H1 (cell line): ENCODE data around the gene LURAP1L. TPM values are rescaled to one million over a fixed set of nuclear protein-coding genes. Genes with fewer than 3 reads are reported as not detected.

Source experiments
- CTCF ChIA-PET: fragments of 300-600 bp; sonication (Branson Sonifier 250); formaldehyde crosslinking; loops from one replicate; lab custom pipeline; 2021; ENCODE audit not compliant: partially characterized antibody; lab: Charles Lee
- POLR2A ChIA-PET: fragments of 300-600 bp; sonication (Branson Sonifier 250); formaldehyde crosslinking; loops from one replicate; lab custom pipeline; 2021; ENCODE audit warnings: inconsistent platforms; ENCODE audit not compliant: partially characterized antibody; lab: Charles Lee
- DNase-seq, 2 experiments: peaks; one replicate each; pipeline versions ENCODE4 v3.0.0 to v3.0.0-alpha.2; 2010 to 2022; ENCODE audit warnings: low spot score in 2 of 2, low read depth in 1 of 2, mixed read lengths in 1 of 2
- FAIRE-seq: peaks from 2 replicates; lab custom pipeline; 2011; peaks lifted over from hg19 to GRCh38; lab: Jason Lieb, UNC
- H2AFZ ChIP-seq: 2 replicates; pipeline ENCODE4 v1.8.1; 2012; ENCODE audit warnings: low read length, inconsistent platforms
- H2AK5ac ChIP-seq: 2 replicates; pipeline ENCODE4 v1.6.1; 2013; ENCODE audit warnings: low read depth, low read length
- H2BK120ac ChIP-seq: replicated peaks from 2 replicates; pipeline ENCODE3; 2013; ENCODE audit warnings: low read depth, low read length, inconsistent platforms
- H2BK12ac ChIP-seq: 2 replicates; pipeline ENCODE4 v1.6.1; 2013; ENCODE audit warnings: low read depth, low read length
- H2BK15ac ChIP-seq: 2 replicates; pipeline ENCODE4 v1.6.1; 2013; ENCODE audit warnings: low read length
- H2BK20ac ChIP-seq: 2 replicates; pipeline ENCODE4 v1.6.1; 2013; ENCODE audit warnings: low read length
- H2BK5ac ChIP-seq: 2 replicates; pipeline ENCODE4 v1.6.1; 2013; ENCODE audit warnings: low read depth, low read length
- H3K14ac ChIP-seq: 2 replicates; pipeline ENCODE4 v1.6.1; 2013; ENCODE audit warnings: inconsistent platforms; ENCODE audit not compliant: insufficient read length
- H3K18ac ChIP-seq: 2 replicates; pipeline ENCODE4 v1.6.1; 2013; ENCODE audit warnings: low read length; ENCODE audit errors: extremely low read depth
- H3K23ac ChIP-seq: 2 replicates; pipeline ENCODE4 v1.6.1; 2013; ENCODE audit warnings: inconsistent platforms; ENCODE audit not compliant: insufficient read length
- H3K23me2 ChIP-seq: 2 replicates; pipeline ENCODE4 v1.6.1; 2013; ENCODE audit warnings: low read depth, low read length
- H3K27ac ChIP-seq: 2 replicates; pipeline ENCODE4 v1.6.1; 2011; ENCODE audit warnings: low read depth, low read length, inconsistent platforms
- H3K27me3 ChIP-seq, 4 experiments: replicated peaks in 1 of 4; 1 replicate in 1 of 4; 2 replicates in 3 of 4; pipeline versions ENCODE4 v1.6.1 to v1.8.1; 2011 to 2013; ENCODE audit warnings: low read length in 3 of 4, mild to moderate bottlenecking in 3 of 4, inconsistent platforms in 2 of 4, mixed read lengths in 2 of 4, moderate library complexity in 1 of 4; ENCODE audit not compliant: control insufficient read depth in 3 of 4, insufficient read depth in 3 of 4; ENCODE audit errors: extremely low read depth in 1 of 4
- H3K36me3 ChIP-seq, 4 experiments: 2 replicates each; pipeline versions ENCODE4 v1.6.1 to v1.8.1; 2011 to 2013; ENCODE audit warnings: mild to moderate bottlenecking in 4 of 4, low read length in 3 of 4, moderate library complexity in 2 of 4, control low read depth in 1 of 4, inconsistent platforms in 1 of 4; ENCODE audit not compliant: insufficient read depth in 4 of 4, control insufficient read depth in 2 of 4
- H3K4ac ChIP-seq: replicated peaks from 2 replicates; pipeline ENCODE3; 2013; ENCODE audit warnings: low read length, low read depth, mixed read lengths, inconsistent platforms; ENCODE audit not compliant: insufficient read length
- H3K4me1 ChIP-seq, 4 experiments: replicated peaks in 1 of 4; 1 replicate in 1 of 4; 2 replicates in 3 of 4; pipeline versions ENCODE4 v1.6.1 to v1.8.1; 2011 to 2013; ENCODE audit warnings: low read length in 3 of 4, inconsistent platforms in 2 of 4, mixed read lengths in 1 of 4; ENCODE audit not compliant: insufficient read depth in 4 of 4, control insufficient read depth in 3 of 4
- H3K4me2 ChIP-seq, 2 experiments: 2 replicates each; pipeline versions ENCODE4 v1.6.1 to v1.8.1; 2011 to 2013; ENCODE audit warnings: low read depth in 2 of 2, low read length in 2 of 2, control low read depth in 1 of 2, inconsistent platforms in 1 of 2, mild to moderate bottlenecking in 1 of 2; ENCODE audit not compliant: insufficient read depth in 1 of 2
- H3K4me3 ChIP-seq, 4 experiments: fragments of 200-600, 300-600 bp in 1 of 4; sonication (generic), shearing (Covaris generic), sonication (Bioruptor Twin) in 1 of 4; 2 replicates each; pipeline versions ENCODE4 v1.5.1 to v1.8.1; 2011 to 2016; ENCODE audit warnings: low read length in 4 of 4, low read depth in 3 of 4, control low read depth in 2 of 4, inconsistent platforms in 2 of 4, mild to moderate bottlenecking in 2 of 4, mixed read lengths in 1 of 4, moderate library complexity in 1 of 4; ENCODE audit not compliant: insufficient read depth in 2 of 4; ENCODE audit errors: extremely low read depth in 1 of 4
- H3K56ac ChIP-seq: replicated peaks from 2 replicates; pipeline ENCODE3; 2013; ENCODE audit warnings: low read depth, mild to moderate bottlenecking, mixed read lengths, low read length, inconsistent platforms; ENCODE audit not compliant: insufficient read length
- H3K79me1 ChIP-seq: 2 replicates; pipeline ENCODE4 v1.6.1; 2013; ENCODE audit warnings: low read depth, low read length, control low read depth
- H3K79me2 ChIP-seq, 2 experiments: 2 replicates each; pipeline versions ENCODE4 v1.6.1 to v1.8.1; 2012 to 2013; ENCODE audit warnings: low read length in 2 of 2, mild to moderate bottlenecking in 2 of 2, inconsistent platforms in 1 of 2; ENCODE audit not compliant: insufficient read depth in 2 of 2, control insufficient read depth in 1 of 2
- H3K9ac ChIP-seq, 4 experiments: replicated peaks in 1 of 4; 1 replicate in 1 of 4; 2 replicates in 3 of 4; pipeline versions ENCODE4 v1.6.1 to v1.8.1; 2011 to 2013; ENCODE audit warnings: low read depth in 3 of 4, low read length in 3 of 4, control low read depth in 2 of 4, mild to moderate bottlenecking in 2 of 4, moderate library complexity in 2 of 4, inconsistent platforms in 1 of 4; ENCODE audit errors: extremely low read depth in 1 of 4
- H3K9me3 ChIP-seq, 2 experiments: 2 replicates each; pipeline versions ENCODE4 v1.6.1 to v1.8.1; 2012 to 2013; ENCODE audit warnings: mild to moderate bottlenecking in 2 of 2, moderate library complexity in 2 of 2, control low read depth in 1 of 2, inconsistent platforms in 1 of 2, low read depth in 1 of 2, low read length in 1 of 2, mixed read lengths in 1 of 2; ENCODE audit not compliant: insufficient read depth in 2 of 2
- H4K20me1 ChIP-seq, 2 experiments: replicated peaks in 1 of 2; 2 replicates each; pipeline versions ENCODE3 to v1.8.1; 2011 to 2013; ENCODE audit warnings: inconsistent platforms in 2 of 2, low read length in 2 of 2, mild to moderate bottlenecking in 1 of 2; ENCODE audit not compliant: insufficient read depth in 2 of 2, control insufficient read depth in 1 of 2
- H4K5ac ChIP-seq: 2 replicates; pipeline ENCODE4 v1.6.1; 2013; ENCODE audit warnings: low read length, low read depth, mixed read lengths, inconsistent platforms; ENCODE audit not compliant: insufficient read length
- H4K8ac ChIP-seq: 2 replicates; pipeline ENCODE4 v1.8.0; 2013; ENCODE audit warnings: mild to moderate bottlenecking, moderate library complexity, low read length, inconsistent platforms; ENCODE audit not compliant: insufficient read depth; ENCODE audit errors: extremely low read depth
- H4K91ac ChIP-seq: replicated peaks from 2 replicates; pipeline ENCODE3; 2013; ENCODE audit warnings: low read length, mixed read lengths, inconsistent platforms; ENCODE audit not compliant: insufficient read length
- BACH1 ChIP-seq: IDR thresholded peaks from 2 replicates; pipeline ENCODE4 v1.6.1; 2012; ENCODE audit warnings: low read length, improper control_type of control experiment
- SIN3A ChIP-seq, 2 experiments: IDR thresholded peaks in 1 of 2; conservative IDR thresholded peaks in 1 of 2; 2 replicates each; pipeline ENCODE4 v1.6.1; 2011 to 2012; ENCODE audit warnings: low read length in 2 of 2, improper control_type of control experiment in 1 of 2, low read depth in 1 of 2, mild to moderate bottlenecking in 1 of 2
- WGBS, 2 experiments: shearing (Covaris generic) in 1 of 2; methylation state at CpG; one replicate each; pipeline versions ENCODE4 v1.1.6 to v1.1.7; 2013 to 2015; ENCODE audit warnings: low lambda C conversion rate in 2 of 2, mixed read lengths in 2 of 2, inconsistent platforms in 1 of 2, low coverage in 1 of 2, missing lambda C conversion rate in 1 of 2; ENCODE audit not compliant: insufficient replicate concordance in 2 of 2, insufficient coverage in 1 of 2, insufficient read length in 1 of 2; ENCODE audit errors: extremely low coverage in 1 of 2, missing lambda C conversion rate in 1 of 2; 5-methylcytosine and 5-hydroxymethylcytosine counted together
- polyA plus RNA-seq, 7 experiments: library from polyadenylated mRNA; depleted of rRNA in 3 of 7; stranded (reverse) in 5 of 7; unstranded in 2 of 7; fragments of >200 nt in 5 of 7; fragments of 200-250 nt in 2 of 7; gene quantifications; 1 replicate in 5 of 7; 2 replicates in 1 of 7; 4 replicates in 1 of 7; pipeline versions ENCODE4 v1.2.1 to v1.2.3, GENCODE V29; 2011 to 2013; ENCODE audit warnings: missing spikeins in 2 of 7, mixed read lengths in 2 of 7
- total RNA-seq: library from RNA; stranded (reverse); fragmentation: NEBNext Ultra II Directional; extraction: Animal tissue kit (Norgen Biotek cat#: 25700); gene quantifications from 2 replicates; pipeline ENCODE4 v1.2.1, GENCODE V29; 2021

Gene LURAP1L
- total and polyA plus RNA-seq, 2 of the 8 experiments (the other 6 are each of a cell fraction or from before 2014, with no cell fraction given), result 0.63 to 1.2 TPM

GRCh38 chr9:12808569-12808968 lies 33.7 kb downstream of the LURAP1L start:
- H3K23me2 ChIP-seq, result no peaks in the 10 kb centered on the region
- no peak overlapping the region for H4K91ac ChIP-seq
- POLR2A ChIA-PET, result no interaction called here
- no peak overlapping the region for H3K27ac ChIP-seq
- H3K18ac ChIP-seq, result no peak overlapping the region
- H3K14ac ChIP-seq, result no peak overlapping the region
- H3K79me2 ChIP-seq, result no peaks in the 10 kb centered on the region
- H4K5ac ChIP-seq, result no peak overlapping the region
- 94% methylated on average over 1 of the region's 1 CpG; no CpG with 5 or more reads in 1 of the 2 experiments for WGBS, 2 experiments
- no peak overlapping the region for H3K23ac ChIP-seq
- no peak overlapping the region for H2BK15ac ChIP-seq
- no peak for TF ChIP-seq BACH1
- no peak for TF ChIP-seq SIN3A (conservative IDR thresholded peaks at IDR 0.05 in 1 of 2, IDR thresholded peaks at IDR 0.05 in 1 of 2; ENCODE audit: low read depth in 1 of 2, low read length in 2 of 2)
- H2BK20ac ChIP-seq, result no peak overlapping the region
- no peak overlapping the region for H2AK5ac ChIP-seq
- H4K20me1 ChIP-seq, result no peaks in the 10 kb centered on the region
- no peaks in the 10 kb centered on the region for H3K36me3 ChIP-seq
- no peak overlapping the region for H2BK120ac ChIP-seq
- DNase-seq (no peak), FAIRE-seq (no peak)
- no peak overlapping the region for H2BK12ac ChIP-seq
- H2BK5ac ChIP-seq, result no peak overlapping the region
- H3K9me3 ChIP-seq, result no peaks in the 10 kb centered on the region
- no peak overlapping the region for H3K4ac ChIP-seq
- no peak overlapping the region for H3K56ac ChIP-seq
- no peak overlapping the region for H3K4me3 ChIP-seq
- CTCF ChIA-PET, result interaction anchor here (1.0 to 4.1 kb wide), 4 partner anchors 11 to 89 kb away, joined by 3 to 23 read pairs (median 4); no protein-coding TSS in a partner anchor
- H3K27me3 ChIP-seq, result no peaks in the 10 kb centered on the region
- H2AFZ ChIP-seq, result no peak overlapping the region
- no peaks in the 10 kb centered on the region for H3K79me1 ChIP-seq
- no peak overlapping the region for H4K8ac ChIP-seq
- no peaks in the 10 kb centered on the region for H3K4me1 ChIP-seq
- H3K4me2 ChIP-seq, result no peak overlapping the region
- H3K9ac ChIP-seq, result no peak overlapping the region
